Measurements from ENCODE around the gene MRPL19.

Gene MRPL19

DNA sequence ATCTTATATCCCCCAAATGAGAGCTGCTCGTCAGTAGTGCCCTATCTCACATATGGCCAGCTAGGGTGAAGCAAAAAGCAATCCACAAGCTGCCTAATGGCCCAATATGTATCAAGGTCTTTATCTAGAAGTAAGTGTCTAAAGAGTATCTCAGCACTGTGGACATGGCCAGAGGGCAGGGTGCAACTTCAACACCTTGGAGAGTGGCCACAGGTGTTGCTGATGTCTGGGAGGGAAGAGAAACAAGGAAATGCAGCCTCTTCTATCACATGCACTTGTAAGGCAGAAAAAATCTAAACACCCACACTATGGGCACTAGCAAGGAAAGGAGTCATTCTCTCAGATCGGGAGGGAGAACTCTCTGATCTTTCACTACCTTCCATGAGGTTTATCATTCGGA is 23.7 kb upstream of the MRPL19 start:
- Histone ChIP-seq H3K27me3 (ENCODE audit: insufficient read depth, low read length, poor library complexity) (no peaks in the 10 kb centered on the region), H3K4me3 (ENCODE audit: low read depth in 1 of 2, low read length in 2 of 2) (no peak overlapping the region), H3K9ac (ENCODE audit: low read depth, low read length) (no peak overlapping the region), H3K4me1 (ENCODE audit: insufficient read depth, low read length) (no peaks in the 10 kb centered on the region), H4K20me1 (ENCODE audit: insufficient read depth, low read length) (no peaks in the 10 kb centered on the region), H2AFZ (ENCODE audit: low read depth, low read length) (no peak overlapping the region), H3K27ac (ENCODE audit: low read length) (no peak overlapping the region), H3K9me3 (ENCODE audit: insufficient read depth, low read length, severe bottlenecking) (no peaks in the 10 kb centered on the region), H3K36me3 (ENCODE audit: insufficient read depth, low read length) (no peaks in the 10 kb centered on the region), H3K79me2 (ENCODE audit: insufficient read depth, low read length) (no peaks in the 10 kb centered on the region), H3K4me2 (ENCODE audit: insufficient read depth, low read length) (no peak overlapping the region)
- ATAC-seq (ENCODE audit: insufficient read depth, low read depth) (no peak), DNase-seq (no peak)
- TF ChIP-seq EZH2 (IDR thresholded peaks at IDR 0.05; ENCODE audit: borderline replicate concordance, low read depth, low read length, severe bottlenecking): no peak
- no peak for TF ChIP-seq CTCF (IDR thresholded peaks at IDR 0.05; ENCODE audit: borderline replicate concordance, extremely low read depth, low read length, poor library complexity, severe bottlenecking)

DNA sequence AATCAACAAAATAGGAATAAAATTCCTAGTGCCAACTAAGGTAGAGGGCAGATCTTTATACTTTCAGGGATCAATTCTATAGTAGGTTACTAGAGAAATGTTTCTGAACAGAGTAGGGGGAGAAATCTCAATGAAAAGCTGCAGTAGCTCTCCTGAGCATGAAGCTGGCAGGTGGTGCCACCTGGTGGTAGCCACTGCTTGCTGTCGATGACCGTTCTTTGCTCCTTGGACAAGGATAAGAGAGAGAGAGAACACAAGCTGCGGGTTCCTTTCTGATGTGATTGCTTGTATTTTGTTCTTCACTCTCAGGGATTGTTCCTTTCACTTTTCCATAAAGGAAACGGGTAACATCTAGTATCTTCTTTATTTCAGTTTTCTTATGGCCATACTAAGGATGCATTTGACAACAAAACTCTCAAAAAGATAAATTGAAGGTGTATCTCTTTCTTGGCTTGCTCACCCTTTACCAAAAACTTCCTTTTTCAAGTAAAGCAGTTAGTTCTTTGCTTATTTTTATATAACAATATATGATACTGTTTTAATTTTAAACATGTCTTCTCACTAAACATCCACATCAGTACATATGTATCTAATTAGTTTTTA is 18.6 kb upstream of the MRPL19 start:
- Histone ChIP-seq H3K79me2 (ENCODE audit: insufficient read depth, low read length) (no peaks in the 10 kb centered on the region), H4K20me1 (ENCODE audit: insufficient read depth, low read length) (no peaks in the 10 kb centered on the region), H3K4me1 (ENCODE audit: insufficient read depth, low read length) (no peaks in the 10 kb centered on the region), H3K27me3 (ENCODE audit: insufficient read depth, low read length, poor library complexity) (no peaks in the 10 kb centered on the region), H2AFZ (ENCODE audit: low read depth, low read length) (no peak overlapping the region), H3K27ac (ENCODE audit: low read length) (no peak overlapping the region), H3K4me2 (ENCODE audit: insufficient read depth, low read length) (no peak overlapping the region), H3K36me3 (ENCODE audit: insufficient read depth, low read length) (no peaks in the 10 kb centered on the region), H3K9ac (ENCODE audit: low read depth, low read length) (no peak overlapping the region), H3K9me3 (ENCODE audit: insufficient read depth, low read length, severe bottlenecking) (no peaks in the 10 kb centered on the region), H3K4me3 (ENCODE audit: low read depth in 1 of 2, low read length in 2 of 2) (no peak overlapping the region)
- TF ChIP-seq CTCF (IDR thresholded peaks at IDR 0.05; ENCODE audit: borderline replicate concordance, extremely low read depth, low read length, poor library complexity, severe bottlenecking) (peak; percentile 97), EZH2 (IDR thresholded peaks at IDR 0.05; ENCODE audit: borderline replicate concordance, low read depth, low read length, severe bottlenecking) (no peak)
- ATAC-seq (ENCODE audit: insufficient read depth, low read depth) (peak; percentile 97), DNase-seq (peak; percentile 79)

DNA sequence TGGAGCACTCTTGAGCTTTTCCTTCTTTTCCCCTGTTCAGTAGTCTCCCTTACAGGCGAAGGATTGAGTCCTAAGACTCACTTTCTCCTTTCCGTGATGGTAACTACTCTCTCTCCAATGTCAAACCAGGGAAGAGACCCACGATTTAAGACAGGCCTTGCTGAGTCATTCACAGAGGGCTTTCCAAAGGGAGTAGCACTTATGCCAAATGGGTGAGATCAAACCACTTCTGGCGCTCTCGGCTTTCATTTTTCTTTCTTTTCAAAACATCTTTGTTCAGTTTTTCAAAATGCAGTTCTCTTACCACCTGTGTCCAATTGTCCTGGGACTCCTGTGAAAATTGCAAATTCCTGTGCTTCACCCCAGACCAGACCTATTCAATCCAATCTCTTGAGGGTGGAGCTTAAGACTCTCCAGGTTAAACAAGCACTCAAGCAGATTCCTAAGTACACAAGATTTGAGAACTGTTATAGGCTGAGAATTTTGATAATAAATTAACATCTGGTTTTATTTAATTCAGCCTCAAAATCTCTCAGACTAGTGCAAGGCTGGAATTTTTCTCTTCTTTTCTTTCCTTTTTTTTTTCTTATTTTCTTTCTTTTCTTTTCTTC is 14.4 kb upstream of the MRPL19 start:
- H3K4me2 ChIP-seq (ENCODE audit: insufficient read depth, low read length): no peak overlapping the region
- no peak for DNase-seq

More for the DNA sequence above, 14.4 kb upstream of the MRPL19 start:
- Histone ChIP-seq H3K36me3 (ENCODE audit: insufficient read depth, low read length) (no peaks in the 10 kb centered on the region), H3K79me2 (ENCODE audit: insufficient read depth, low read length) (no peaks in the 10 kb centered on the region), H3K9ac (ENCODE audit: low read depth, low read length) (no peak overlapping the region), H3K27ac (ENCODE audit: low read length) (no peak overlapping the region), H3K4me1 (ENCODE audit: insufficient read depth, low read length) (no peaks in the 10 kb centered on the region), H3K27me3 (ENCODE audit: insufficient read depth, low read length, poor library complexity) (peaks cover under 1% of the 10 kb centered on the region), H3K9me3 (ENCODE audit: insufficient read depth, low read length, severe bottlenecking) (no peaks in the 10 kb centered on the region), H3K4me3 (ENCODE audit: low read depth in 1 of 2, low read length in 2 of 2) (no peak overlapping the region), H4K20me1 (ENCODE audit: insufficient read depth, low read length) (no peaks in the 10 kb centered on the region), H2AFZ (ENCODE audit: low read depth, low read length) (peak overlapping the region; percentile 46)
- ATAC-seq (ENCODE audit: insufficient read depth, low read depth): no peak
- no peak for TF ChIP-seq CTCF (IDR thresholded peaks at IDR 0.05; ENCODE audit: borderline replicate concordance, extremely low read depth, low read length, poor library complexity, severe bottlenecking)
- TF ChIP-seq EZH2 (IDR thresholded peaks at IDR 0.05; ENCODE audit: borderline replicate concordance, low read depth, low read length, severe bottlenecking): no peak
